Gastrocnemius medialis (tissue), 4 donors: ENCODE data around the gene SWT1. TPM values are rescaled to one million over a fixed set of nuclear protein-coding genes. Genes with fewer than 3 reads are reported as not detected.
"Not testable (repeated sequence)": the region's sequence is repeated elsewhere in the genome, so short reads cannot be mapped to it uniquely, and the experiment has no call there.

Experiments used
- ATAC-seq, 2 donors: fragments of 150-250 bp; one replicate each; pipeline ENCODE4 v1.9.1; 2016
- DNase-seq, 2 donors: peaks; one replicate each; pipeline ENCODE4 v3.0.0-alpha.2; 2019
- H3K27ac ChIP-seq, 4 donors: fragments of 200-600 bp; sonication (generic); 1 replicate in 1 of 4; 2 replicates in 3 of 4; pipeline ENCODE4 v1.5.1; 2016 to 2018; ENCODE audit warnings: mild to moderate bottlenecking in 2 of 4, moderate library complexity in 1 of 4
- H3K27me3 ChIP-seq, 3 donors: fragments of 200-600 bp; sonication (generic) in 2 of 3; 1 replicate in 1 of 3; 2 replicates in 2 of 3; pipeline versions ENCODE4 v1.5.1 to v1.6.0; 2016 to 2019; ENCODE audit warnings: mild to moderate bottlenecking in 1 of 3, moderate library complexity in 1 of 3
- H3K36me3 ChIP-seq, 2 donors: fragments of 200-600 bp; sonication (generic) in 1 of 2; one replicate each; pipeline ENCODE4 v1.5.1; 2017 to 2018
- H3K4me1 ChIP-seq, 2 donors: fragments of 200-600 bp; sonication (generic) in 1 of 2; one replicate each; pipeline ENCODE4 v1.5.1; 2016 to 2017; ENCODE audit warnings: mild to moderate bottlenecking in 2 of 2
- H3K4me3 ChIP-seq, 4 donors: fragments of 200-600 bp; sonication (generic) in 3 of 4; 1 replicate in 1 of 4; 2 replicates in 3 of 4; pipeline ENCODE4 v1.5.1; 2016 to 2019; ENCODE audit warnings: mild to moderate bottlenecking in 2 of 4
- H3K9me3 ChIP-seq, 3 donors: fragments of 200-600 bp; sonication (generic) in 2 of 3; 1 replicate in 1 of 3; 2 replicates in 2 of 3; pipeline ENCODE4 v1.5.1; 2016 to 2019
- POLR2A ChIP-seq, 2 donors: fragments of 450-650 bp; IDR thresholded peaks; one replicate each; pipeline ENCODE4 v1.6.1; 2017; ENCODE audit warnings: antibody characterized with exemption in 2 of 2, mild to moderate bottlenecking in 2 of 2, moderate library complexity in 2 of 2
- in situ Hi-C, 4 donors: fragments of 200-750 bp; cut with MboI; loops; one replicate each; pipeline versions ENCODE4 v1.15.0 to v1.8.0; 2017; ENCODE audit warnings: low sequenced_read_pairs in 4 of 4
- intact Hi-C: fragments of 100-400 bp; cut with DNase I; formaldehyde crosslinking; loops from one replicate; pipeline ENCODE4 v1.15.1; 2023; ENCODE audit warnings: low total_unique reads
- total RNA-seq, 4 donors: library from RNA; depleted of rRNA; stranded (reverse); fragments of >200 nt; gene quantifications; one replicate each; pipeline versions ENCODE4 v1.1.0 to v1.2.3, GENCODE V29; 2016
- TF ChIP-seq, protein P1 (sequence below), 5 experiments: fragments of 450-650 bp in 3 of 5; fragments of 200-600 bp in 2 of 5; sonication (generic) in 2 of 5; IDR thresholded peaks in 4 of 5; conservative IDR thresholded peaks in 1 of 5; 1 replicate in 4 of 5; 2 replicates in 1 of 5; pipeline ENCODE4 v1.5.1; 2016 to 2019; ENCODE audit warnings: antibody characterized with exemption in 5 of 5, mild to moderate bottlenecking in 3 of 5, moderate library complexity in 3 of 5

Gene SWT1
- total RNA-seq, 4 donors from 2014 or later: 3.4 to 6.2 (median 4.6) TPM

DNA sequence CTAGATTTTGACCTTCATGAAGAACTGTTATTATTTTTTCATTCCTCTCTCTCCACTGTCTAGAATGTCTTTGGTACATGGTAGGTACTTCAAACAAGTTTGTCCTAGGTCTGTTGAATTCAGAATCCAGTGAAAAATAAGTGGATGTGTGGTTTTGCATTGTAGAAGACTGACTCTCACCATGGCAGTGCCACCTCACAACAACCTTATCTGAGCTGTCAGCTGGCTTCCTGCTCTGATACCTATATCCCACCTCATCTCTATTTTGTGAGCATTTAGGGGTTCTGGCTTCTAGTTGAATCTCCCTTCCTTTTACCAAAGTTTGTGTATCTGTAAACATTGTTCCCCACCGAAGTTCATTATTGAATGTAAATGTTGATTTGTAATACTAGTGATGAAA lies 9.1 kb downstream of the SWT1 start:
- intact Hi-C loops (no loop called here), in situ Hi-C loops (loop anchor here in 2 of 4 donors (25.0 kb wide), 1 partner anchor 404 kb away; the partner anchor contains the start of gene EDEM3 (in 2 of the 2))
- Histone ChIP-seq H3K9me3 (no peaks in the 10 kb centered on the region), H3K36me3 (peaks cover 0 to 48% of the 10 kb centered on the region in 2 donors), H3K4me3 (no peak overlapping the region), H3K27me3 (no peaks in the 10 kb centered on the region), H3K4me1 (no peaks in the 10 kb centered on the region), H3K27ac (no peak overlapping the region)
- DNase-seq (no peak), ATAC-seq (no peak)
- TF ChIP-seq POLR2A (IDR thresholded peaks at IDR 0.05): no peak
- TF ChIP-seq, protein P1, sequence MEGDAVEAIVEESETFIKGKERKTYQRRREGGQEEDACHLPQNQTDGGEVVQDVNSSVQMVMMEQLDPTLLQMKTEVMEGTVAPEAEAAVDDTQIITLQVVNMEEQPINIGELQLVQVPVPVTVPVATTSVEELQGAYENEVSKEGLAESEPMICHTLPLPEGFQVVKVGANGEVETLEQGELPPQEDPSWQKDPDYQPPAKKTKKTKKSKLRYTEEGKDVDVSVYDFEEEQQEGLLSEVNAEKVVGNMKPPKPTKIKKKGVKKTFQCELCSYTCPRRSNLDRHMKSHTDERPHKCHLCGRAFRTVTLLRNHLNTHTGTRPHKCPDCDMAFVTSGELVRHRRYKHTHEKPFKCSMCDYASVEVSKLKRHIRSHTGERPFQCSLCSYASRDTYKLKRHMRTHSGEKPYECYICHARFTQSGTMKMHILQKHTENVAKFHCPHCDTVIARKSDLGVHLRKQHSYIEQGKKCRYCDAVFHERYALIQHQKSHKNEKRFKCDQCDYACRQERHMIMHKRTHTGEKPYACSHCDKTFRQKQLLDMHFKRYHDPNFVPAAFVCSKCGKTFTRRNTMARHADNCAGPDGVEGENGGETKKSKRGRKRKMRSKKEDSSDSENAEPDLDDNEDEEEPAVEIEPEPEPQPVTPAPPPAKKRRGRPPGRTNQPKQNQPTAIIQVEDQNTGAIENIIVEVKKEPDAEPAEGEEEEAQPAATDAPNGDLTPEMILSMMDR (IDR thresholded peaks at IDR 0.05 in 4 of 5, conservative IDR thresholded peaks at IDR 0.05 in 1 of 5): no peak

DNA sequence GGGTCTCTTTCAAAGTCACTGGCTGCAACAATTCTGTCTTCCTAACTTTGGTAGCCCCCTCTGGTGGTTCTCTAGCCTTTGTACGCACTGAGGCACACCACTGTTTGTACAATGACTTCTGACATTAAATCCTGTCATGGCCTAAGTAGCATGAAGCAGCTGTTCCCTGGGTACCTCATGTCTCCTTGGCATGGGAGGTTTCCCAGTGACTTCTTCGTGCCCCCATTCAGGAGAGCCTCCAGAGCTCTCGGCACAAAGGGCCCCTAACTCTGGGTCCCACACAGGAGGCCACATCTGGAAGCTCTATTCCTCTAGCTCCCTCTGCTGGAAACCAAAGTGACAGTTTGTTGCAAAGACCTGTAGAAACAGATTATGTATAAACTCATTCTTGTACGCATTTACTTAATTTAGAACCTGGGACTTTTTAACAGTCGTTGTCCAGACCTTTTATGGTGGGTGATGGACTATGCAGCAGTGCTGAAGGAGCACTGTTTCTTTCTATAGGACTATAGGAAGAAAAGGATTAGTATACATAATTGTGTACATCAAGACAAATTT lies 13.4 kb downstream of the SWT1 start:
- Histone ChIP-seq H3K27ac (no peak overlapping the region), H3K27me3 (no peaks in the 10 kb centered on the region), H3K36me3 (peaks cover 0 to 23% of the 10 kb centered on the region in 2 donors), H3K9me3 (no peaks in the 10 kb centered on the region), H3K4me1 (no peaks in the 10 kb centered on the region), H3K4me3 (no peak overlapping the region)
- in situ Hi-C loops (loop anchor here in 2 of 4 donors (25.0 kb wide), 1 partner anchor 408 kb away; the partner anchor contains the start of gene EDEM3 (in 2 of the 2)), intact Hi-C loops (no loop called here)
- TF ChIP-seq, protein P1 (IDR thresholded peaks at IDR 0.05 in 4 of 5, conservative IDR thresholded peaks at IDR 0.05 in 1 of 5): peak; percentile 19 to 55 (median 30)
- no peak for TF ChIP-seq POLR2A (IDR thresholded peaks at IDR 0.05)
- ATAC-seq: no peak
- no peak for DNase-seq

DNA sequence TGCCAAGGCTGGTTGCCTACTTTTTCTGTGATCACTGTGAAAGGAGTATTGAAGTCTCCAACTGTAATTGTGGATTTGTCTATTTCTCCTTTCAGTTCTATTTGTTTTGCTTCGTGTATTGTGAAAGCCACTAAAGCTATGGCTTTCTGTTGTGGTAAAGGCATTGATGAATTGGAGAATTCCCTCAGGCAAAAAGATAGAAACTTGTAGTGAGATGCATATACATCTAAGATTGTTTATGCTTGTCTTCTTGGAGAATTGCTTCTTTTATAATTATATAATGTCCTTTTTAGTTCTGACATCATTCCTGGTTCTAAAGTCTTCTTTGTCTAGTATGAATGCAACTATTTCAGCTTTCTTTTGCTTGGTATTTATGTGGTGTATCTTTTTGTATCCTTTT lies 36.8 kb downstream of the SWT1 start:
- H3K36me3 ChIP-seq: peaks cover 0 to 25% of the 10 kb centered on the region in 2 donors
- in situ Hi-C loops (no loop called here), intact Hi-C loops (no loop called here)
- no peaks in the 10 kb centered on the region for H3K9me3 ChIP-seq
- H3K4me3 ChIP-seq: no peak overlapping the region
- no peaks in the 10 kb centered on the region for H3K27me3 ChIP-seq
- DNase-seq (no peak), ATAC-seq (no peak)
- TF ChIP-seq POLR2A (IDR thresholded peaks at IDR 0.05): no peak
- TF ChIP-seq, protein P1 (IDR thresholded peaks at IDR 0.05 in 4 of 5, conservative IDR thresholded peaks at IDR 0.05 in 1 of 5): no peak
- no peak overlapping the region for H3K27ac ChIP-seq
- H3K4me1 ChIP-seq: no peaks in the 10 kb centered on the region

DNA sequence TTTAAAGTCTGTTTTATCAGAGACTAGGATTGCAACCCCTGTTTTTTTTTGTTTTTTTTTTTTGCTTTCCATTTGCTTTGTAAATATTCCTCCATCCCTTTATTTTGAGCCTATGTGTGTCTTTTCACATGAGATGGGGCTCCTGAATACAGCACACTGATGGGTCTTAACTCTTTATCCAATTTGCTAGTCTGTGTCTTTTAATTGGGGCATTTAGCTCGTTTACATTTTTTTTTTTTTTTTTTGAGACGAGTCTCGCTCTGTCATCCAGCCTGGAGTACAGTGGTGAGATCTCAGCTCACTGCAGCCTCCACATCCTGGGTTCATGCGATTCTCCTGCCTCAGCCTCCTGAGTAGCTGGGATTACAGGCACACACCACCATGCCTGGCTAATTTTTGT lies 41.7 kb downstream of the SWT1 start:
- intact Hi-C loops, H3K9me3 ChIP-seq, in situ Hi-C loops: not testable (repeated sequence)

DNA sequence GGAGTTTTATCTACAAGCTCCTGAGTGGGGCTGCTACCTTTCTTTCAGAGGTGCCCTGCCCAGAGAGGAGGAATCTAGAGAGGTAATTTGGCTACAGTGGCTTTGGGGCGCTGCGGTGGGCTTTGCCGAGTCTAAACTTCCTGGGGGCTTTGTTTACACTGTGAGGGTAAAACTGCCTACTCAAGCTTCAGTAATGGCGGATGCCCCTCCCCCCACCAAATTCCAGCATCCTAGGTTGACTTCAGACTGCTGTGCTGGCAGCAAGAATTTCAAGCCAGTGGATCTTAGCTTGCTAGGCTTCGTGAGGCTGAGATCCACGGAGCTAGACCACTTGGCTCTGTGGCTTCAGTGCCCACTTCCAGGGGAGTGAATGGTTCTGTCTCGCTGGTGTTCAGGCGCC lies 43.9 kb downstream of the SWT1 start:
- Histone ChIP-seq H3K27me3 (no peaks in the 10 kb centered on the region), H3K27ac (no peak overlapping the region), H3K4me1 (no peaks in the 10 kb centered on the region), H3K36me3 (peaks cover 0 to 6% of the 10 kb centered on the region in 2 donors), H3K4me3 (no peak overlapping the region), H3K9me3 (no peaks in the 10 kb centered on the region)
- in situ Hi-C loops: no loop called here
- ATAC-seq: no peak
- no peak for DNase-seq
- intact Hi-C loops: no loop called here
- TF ChIP-seq POLR2A (IDR thresholded peaks at IDR 0.05): no peak
- TF ChIP-seq, protein P1 (IDR thresholded peaks at IDR 0.05 in 4 of 5, conservative IDR thresholded peaks at IDR 0.05 in 1 of 5): no peak

More for the DNA sequence above, 41.7 kb downstream of the SWT1 start:
- H3K27ac ChIP-seq, H3K4me3 ChIP-seq, H3K27me3 ChIP-seq, H3K4me1 ChIP-seq, DNase-seq, ATAC-seq: not testable (repeated sequence)
- H3K36me3 ChIP-seq: peaks cover 0 to 12% of the 10 kb centered on the region in 2 donors
